GM21360 (cell line): ENCODE data around the gene HECW1.
"Not testable (repeated sequence)": the region's sequence is repeated elsewhere in the genome, so short reads cannot be mapped to it uniquely, and the experiment has no call there.

ENCODE experiments used
- ATAC-seq: cut with Tn5 transposase; IDR thresholded peaks from one replicate; pipeline ENCODE4 v1.9.1; 2021; ENCODE audit warnings: mild to moderate bottlenecking, moderate library complexity; ENCODE audit not compliant: unreplicated experiment

The HECW1 gene

GRCh38 chr7:43112459-43112940, at the start of gene HECW1:
TSS of gene HECW1 (plus strand) at chr7:43112647. CDS start at chr7:43243906, 131,259 bp downstream.
- no peak for ATAC-seq

- ATAC-seq: no peak
Measured at GRCh38 chr7:43071604-43072003, 40.8 kb upstream of the HECW1 start.

GRCh38 chr7:43072530-43072929, 39.9 kb upstream of the HECW1 start:
- ATAC-seq: peak; percentile 59

- not testable (repeated sequence) for ATAC-seq
Measured at GRCh38 chr7:43073811-43074210, 38.6 kb upstream of the HECW1 start.

GRCh38 chr7:43076189-43076605, 36.2 kb upstream of the HECW1 start:
- no peak for ATAC-seq

GRCh38 chr7:43076606-43077005, 35.8 kb upstream of the HECW1 start:
- no peak for ATAC-seq

- no peak for ATAC-seq
Measured at GRCh38 chr7:43077285-43077684, 35.2 kb upstream of the HECW1 start.

- ATAC-seq: no peak
Measured at GRCh38 chr7:43077732-43078391, 34.6 kb upstream of the HECW1 start.

- no peak for ATAC-seq
Measured at GRCh38 chr7:43078794-43079193, 33.7 kb upstream of the HECW1 start.

- ATAC-seq: no peak
Measured at GRCh38 chr7:43081603-43082002, 30.8 kb upstream of the HECW1 start.

- no peak for ATAC-seq
Measured at GRCh38 chr7:43083106-43083505, 29.3 kb upstream of the HECW1 start.

GRCh38 chr7:43085017-43085416, 27.4 kb upstream of the HECW1 start:
- ATAC-seq: no peak

GRCh38 chr7:43085992-43086391, 26.5 kb upstream of the HECW1 start:
- ATAC-seq: no peak

GRCh38 chr7:43092819-43093218, 19.6 kb upstream of the HECW1 start:
- ATAC-seq: no peak

- no peak for ATAC-seq
Measured at GRCh38 chr7:43096875-43097274, 15.6 kb upstream of the HECW1 start.

GRCh38 chr7:43099750-43100149, 12.7 kb upstream of the HECW1 start:
- no peak for ATAC-seq

GRCh38 chr7:43104874-43105520, 7.5 kb upstream of the HECW1 start:
- ATAC-seq: no peak

GRCh38 chr7:43105521-43106120, 6.8 kb upstream of the HECW1 start:
- ATAC-seq: no peak

GRCh38 chr7:43108255-43109011, 4.0 kb upstream of the HECW1 start:
- peak; percentile 97 for ATAC-seq

- no peak for ATAC-seq
Measured at GRCh38 chr7:43110791-43111535, 1.5 kb upstream of the HECW1 start.
